Panc1 (cell line): Measurements from ENCODE around the gene DPEP3. TPM values are rescaled to one million over a fixed set of nuclear protein-coding genes. Genes with fewer than 3 reads are reported as not detected.

Experiments
- ATAC-seq: fragments of 200-7000 bp; cut with Tn5 transposase; 2 replicates; pipeline ENCODE4 v1.9.1; 2020; ENCODE audit warnings: mild to moderate bottlenecking, moderate library complexity
- BruUV-seq: library from RNA; stranded (reverse); fragments of 400-500 nt; replicated peaks from 2 replicates; lab custom pipeline; 2021; lab: Mats Ljungman, UMichigan
- CTCF ChIA-PET: fragments of 300-600 bp; sonication (Branson Sonifier 250); formaldehyde crosslinking; loops from one replicate; lab custom pipeline; 2022; ENCODE audit warnings: antibody characterized with exemption; lab: Charles Lee
- POLR2A ChIA-PET: fragments of 300-600 bp; sonication (Branson Sonifier 250); formaldehyde crosslinking; loops from one replicate; lab custom pipeline; 2022; ENCODE audit warnings: antibody characterized with exemption; lab: Charles Lee
- DNase-seq: peaks from one replicate; pipeline ENCODE4 v3.0.0-alpha.2; 2010; ENCODE audit warnings: low read depth, low spot score
- H3K27ac ChIP-seq: 2 replicates; pipeline ENCODE4 v1.5.1; 2011; ENCODE audit warnings: mild to moderate bottlenecking, low read length, inconsistent platforms
- H3K27me3 ChIP-seq: fragments of 200-500 bp; sonication (Bioruptor generic); 2 replicates; pipeline ENCODE4 v1.6.0; 2014; ENCODE audit warnings: low read length, inconsistent platforms; ENCODE audit not compliant: control insufficient read depth, insufficient read depth
- H3K36me3 ChIP-seq: fragments of 200-500 bp; sonication (Bioruptor generic); 2 replicates; pipeline ENCODE4 v1.5.1; 2014; ENCODE audit warnings: inconsistent platforms, mild to moderate bottlenecking, low read length, moderate library complexity; ENCODE audit not compliant: control insufficient read depth, insufficient read depth
- H3K4me1 ChIP-seq: 2 replicates; pipeline ENCODE4 v1.5.1; 2011; ENCODE audit warnings: inconsistent platforms, mild to moderate bottlenecking, low read length, moderate library complexity; ENCODE audit not compliant: control insufficient read depth, insufficient read depth
- H3K4me3 ChIP-seq, 2 experiments: 2 replicates each; pipeline ENCODE4 v1.5.1; 2011 to 2012; ENCODE audit warnings: low read depth in 2 of 2, low read length in 2 of 2, mild to moderate bottlenecking in 2 of 2, inconsistent platforms in 1 of 2, moderate library complexity in 1 of 2
- H3K9me3 ChIP-seq: fragments of 200-500 bp; sonication (Bioruptor generic); 2 replicates; pipeline ENCODE4 v1.5.1; 2014; ENCODE audit warnings: low read depth, mild to moderate bottlenecking, inconsistent platforms, low read length, moderate library complexity; ENCODE audit not compliant: control insufficient read depth, insufficient read depth
- CTCF ChIP-seq: fragments of 450-650 bp; IDR thresholded peaks from 2 replicates; pipeline ENCODE4 v1.5.1; 2017; ENCODE audit warnings: mild to moderate bottlenecking
- POLR2AphosphoS5 ChIP-seq: IDR thresholded peaks from 2 replicates; pipeline ENCODE4 v1.6.1; 2012; ENCODE audit warnings: mild to moderate bottlenecking, low read depth, low read length, moderate library complexity
- REST ChIP-seq, 2 experiments: IDR thresholded peaks; 2 replicates each; pipeline ENCODE4 v1.6.1; 2011 to 2012; ENCODE audit warnings: low read depth in 2 of 2, control low read depth in 1 of 2, low read length in 1 of 2, mild to moderate bottlenecking in 1 of 2, moderate library complexity in 1 of 2; ENCODE audit not compliant: insufficient read depth in 1 of 2
- SIN3A ChIP-seq: IDR thresholded peaks from 2 replicates; pipeline ENCODE4 v1.6.1; 2012; ENCODE audit warnings: low read depth, mild to moderate bottlenecking, low read length, moderate library complexity, borderline replicate concordance; ENCODE audit not compliant: insufficient read depth
- TCF7L2 ChIP-seq: IDR thresholded peaks from 2 replicates; pipeline ENCODE4 v1.6.1; 2011; ENCODE audit warnings: mild to moderate bottlenecking, low read depth, low read length, inconsistent platforms
- in situ Hi-C: cut with HindIII; loops from 2 replicates; pipeline ENCODE4 v1.10.0; 2016; ENCODE audit warnings: low sequenced_read_pairs, low pct_unique_long_range_greater_than_20kb
- intact Hi-C: fragments of 100-400 bp; cut with micrococcal nuclease; formaldehyde crosslinking; loops from one replicate; pipeline ENCODE4 v1.10.0; 2022; ENCODE audit not compliant: unreplicated experiment
- total RNA-seq: library from RNA; stranded (reverse); gene quantifications from one replicate; pipeline ENCODE4 v1.2.1, GENCODE V29; 2021; ENCODE audit not compliant: unreplicated experiment

Gene DPEP3
- total RNA-seq, 1 experiment from 2014 or later, result not detected

- no peak for TF ChIP-seq REST (IDR thresholded peaks at IDR 0.05; ENCODE audit: insufficient read depth in 1 of 2, low read depth in 2 of 2, low read length in 1 of 2)
- intact Hi-C loops, result no loop called here
- Histone ChIP-seq H3K27me3 (no peaks in the 10 kb centered on the region), H3K4me1 (peaks cover 15% of the 10 kb centered on the region), H3K9me3 (no peaks in the 10 kb centered on the region), H3K27ac (peak overlapping the region; percentile 88), H3K36me3 (no peaks in the 10 kb centered on the region), H3K4me3 (peak overlapping the region; percentile 69 to 85)
- BruUV-seq, result TSS peak; percentile 68
- ATAC-seq (no peak), DNase-seq (no peak)
- POLR2A ChIA-PET, result interaction anchor here (0.5 kb wide), 2 partner anchors 27 to 237 kb away, joined by 3 to 4 read pairs; no protein-coding TSS in a partner anchor
- in situ Hi-C loops, result no loop called here
- CTCF ChIA-PET, result no interaction called here
Measured at GRCh38 chr16:67967183-67967957, 12.9 kb downstream of the DPEP3 start.

GRCh38 chr16:67966549-67967182 is 13.6 kb downstream of the DPEP3 start:
- no peak for DNase-seq

More at GRCh38 chr16:67966549-67967182, 13.6 kb downstream of the DPEP3 start:
- no TSS peak for BruUV-seq
- peaks cover 15% of the 10 kb centered on the region for H3K4me1 ChIP-seq
- in situ Hi-C loops, result no loop called here
- H3K27me3 ChIP-seq, result no peaks in the 10 kb centered on the region
- H3K36me3 ChIP-seq, result no peaks in the 10 kb centered on the region
- no peaks in the 10 kb centered on the region for H3K9me3 ChIP-seq
- peak overlapping the region; percentile 69 to 85 for H3K4me3 ChIP-seq
- TF ChIP-seq SIN3A (no peak), POLR2AphosphoS5 (no peak), REST (IDR thresholded peaks at IDR 0.05; ENCODE audit: insufficient read depth in 1 of 2, low read depth in 2 of 2, low read length in 1 of 2) (no peak), TCF7L2 (no peak), CTCF (no peak)
- peak overlapping the region; percentile 88; the same call in 1 of the 2 replicates for H3K27ac ChIP-seq
- no peak for ATAC-seq
- intact Hi-C loops, result no loop called here
- POLR2A ChIA-PET, result interaction anchor here (0.6 kb wide), 1 partner anchor 308 kb away, joined by 19 read pairs; no protein-coding TSS in a partner anchor
- CTCF ChIA-PET, result no interaction called here
